Rectal smooth muscle tissue (tissue), 1 donor: ENCODE data around the gene PSMG3.
A peak's percentile ranks its signal among the peaks of the same experiment; 100 is the strongest.

Experiments
- H3K27ac ChIP-seq: one replicate; pipeline ENCODE4 v1.7.0; 2013; ENCODE audit warnings: low read depth, low read length, inconsistent platforms
- H3K27me3 ChIP-seq: one replicate; pipeline ENCODE4 v1.7.0; 2013; ENCODE audit warnings: low read length; ENCODE audit not compliant: control insufficient read depth, insufficient read depth
- H3K36me3 ChIP-seq: one replicate; pipeline ENCODE4 v1.7.0; 2013; ENCODE audit warnings: low read length; ENCODE audit not compliant: control insufficient read depth, insufficient read depth
- H3K4me1 ChIP-seq: one replicate; pipeline ENCODE4 v1.7.0; 2013; ENCODE audit warnings: low read length; ENCODE audit not compliant: control insufficient read depth, insufficient read depth
- H3K4me3 ChIP-seq: one replicate; pipeline ENCODE4 v1.7.0; 2013; ENCODE audit warnings: low read length
- H3K9ac ChIP-seq: one replicate; pipeline ENCODE4 v1.7.0; 2013; ENCODE audit warnings: low read length

PSMG3 gene, protein sequence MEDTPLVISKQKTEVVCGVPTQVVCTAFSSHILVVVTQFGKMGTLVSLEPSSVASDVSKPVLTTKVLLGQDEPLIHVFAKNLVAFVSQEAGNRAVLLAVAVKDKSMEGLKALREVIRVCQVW

DNA sequence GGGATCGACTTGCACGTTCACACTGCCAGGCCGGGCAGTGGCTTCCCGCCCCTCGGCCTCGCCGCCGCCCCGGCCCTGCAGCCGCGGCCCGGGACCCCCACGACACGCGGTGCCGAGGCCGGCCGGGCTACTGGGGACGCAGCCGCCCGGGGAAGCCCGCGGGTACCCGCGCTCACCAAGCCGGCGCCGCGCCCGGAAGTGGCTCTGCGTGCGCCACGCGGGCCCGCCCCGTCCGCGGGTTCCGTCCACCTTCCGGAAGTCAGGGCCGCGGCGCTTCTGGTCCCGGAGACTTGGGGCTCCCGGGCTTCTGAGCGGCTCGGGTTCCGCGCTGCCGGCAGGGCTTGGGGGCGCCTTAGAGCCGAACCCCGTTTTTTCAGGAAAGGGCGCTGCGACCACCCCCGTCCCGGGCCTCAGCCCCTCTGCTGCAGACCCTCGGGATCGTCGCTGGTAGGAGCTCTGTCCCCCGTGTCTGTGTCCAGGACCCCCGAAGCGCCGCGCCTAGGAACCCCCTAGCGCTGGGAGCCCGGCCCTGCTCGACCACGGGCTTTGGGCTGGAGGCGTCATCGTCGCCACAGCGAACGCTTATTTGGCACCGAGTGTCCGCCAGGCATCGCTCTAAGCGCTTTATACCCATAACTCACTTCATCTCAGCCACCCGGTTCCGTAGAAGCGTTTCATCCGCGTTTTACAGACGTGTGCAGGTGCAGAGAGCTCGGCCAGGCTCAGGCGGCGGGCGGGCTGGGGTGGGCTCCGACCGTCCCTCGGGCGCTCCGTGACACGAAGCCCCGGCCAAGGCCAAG, at the start of gene PSMG3:
Gene PSMG3 (minus strand): TSS at position 200 of the 800 bp plus-strand sequence. CDS start 693 bp downstream, outside the sequence.
- Histone ChIP-seq H3K4me1 (no peaks in the 10 kb centered on the region), H3K36me3 (no peaks in the 10 kb centered on the region), H3K27me3 (no peaks in the 10 kb centered on the region), H3K4me3 (peak within 1 kb of the TSS; percentile 96), H3K9ac (peak within 1 kb of the TSS; percentile 80), H3K27ac (peak within 1 kb of the TSS; percentile 92)

DNA sequence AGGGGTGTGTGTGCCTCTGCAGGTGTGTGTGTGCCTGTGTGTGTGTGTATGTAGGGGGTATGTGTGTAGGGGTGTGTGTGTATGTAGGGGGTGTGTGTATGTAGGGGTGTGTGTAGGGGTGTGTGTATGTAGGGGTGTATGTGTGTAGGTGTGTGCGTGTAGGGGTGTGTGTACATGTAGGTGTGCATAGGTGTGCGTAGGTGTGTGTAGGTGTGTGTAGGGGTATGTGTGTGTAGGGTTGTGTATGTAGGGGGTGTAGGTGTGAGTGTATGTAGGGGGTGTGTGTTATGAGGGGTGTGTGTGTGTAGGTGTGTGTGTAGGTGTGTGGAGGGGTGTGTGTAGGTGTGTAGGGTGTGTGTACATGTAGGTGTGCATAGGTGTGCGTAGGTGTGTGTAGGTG, 48.6 kb upstream of the PSMG3 start:
- no peaks in the 10 kb centered on the region for H3K27me3 ChIP-seq
- H3K9ac ChIP-seq: no peak overlapping the region
- H3K4me1 ChIP-seq: no peaks in the 10 kb centered on the region
- no peaks in the 10 kb centered on the region for H3K36me3 ChIP-seq
- no peak overlapping the region for H3K27ac ChIP-seq
- H3K4me3 ChIP-seq: no peak overlapping the region

DNA sequence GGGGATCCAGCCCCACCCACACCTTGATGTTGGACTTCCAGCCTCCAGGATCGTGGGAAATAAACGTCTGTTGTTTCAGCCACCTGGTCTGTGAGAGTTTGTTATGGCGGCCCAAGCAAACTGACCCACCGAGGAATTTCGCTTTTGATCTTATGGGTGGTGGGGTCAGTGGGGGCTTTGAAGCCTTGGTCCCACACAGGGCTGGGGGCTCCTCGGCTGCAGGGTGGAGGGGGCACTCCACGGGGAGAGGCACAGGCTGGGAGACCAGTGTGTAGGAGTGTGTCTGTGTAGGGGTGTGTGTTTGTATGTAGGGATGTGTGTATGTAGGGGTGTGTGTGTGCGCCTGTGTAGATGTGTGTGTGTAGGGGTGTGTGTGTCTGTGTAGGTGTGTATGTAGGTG, 48.1 kb upstream of the PSMG3 start:
- no peaks in the 10 kb centered on the region for H3K27me3 ChIP-seq
- no peaks in the 10 kb centered on the region for H3K36me3 ChIP-seq
- no peak overlapping the region for H3K9ac ChIP-seq
- no peak overlapping the region for H3K27ac ChIP-seq
- H3K4me1 ChIP-seq: no peaks in the 10 kb centered on the region
- no peak overlapping the region for H3K4me3 ChIP-seq

DNA sequence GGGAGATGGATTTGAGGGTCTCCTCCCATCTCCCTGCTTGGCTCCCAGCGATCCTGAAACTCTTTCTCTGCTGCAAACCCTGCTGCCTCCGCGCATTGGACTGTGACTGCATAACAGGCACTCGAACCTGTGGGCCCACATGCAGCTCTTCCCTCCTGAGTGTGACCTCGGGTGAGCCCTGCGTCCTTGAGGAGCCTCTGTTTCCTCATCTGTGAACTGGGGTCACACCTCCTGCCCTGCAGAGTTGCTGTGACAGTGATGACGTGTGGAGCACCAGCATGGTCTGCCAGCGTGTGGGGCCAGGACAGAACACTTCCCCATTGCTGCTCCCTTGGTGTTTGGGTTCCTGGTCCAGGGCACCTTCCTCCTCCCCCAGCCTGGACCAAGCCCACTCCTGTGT, 46.9 kb upstream of the PSMG3 start:
- no peaks in the 10 kb centered on the region for H3K27me3 ChIP-seq
- no peaks in the 10 kb centered on the region for H3K4me1 ChIP-seq
- no peak overlapping the region for H3K9ac ChIP-seq
- H3K36me3 ChIP-seq: no peaks in the 10 kb centered on the region
- no peak overlapping the region for H3K4me3 ChIP-seq
- H3K27ac ChIP-seq: no peak overlapping the region

DNA sequence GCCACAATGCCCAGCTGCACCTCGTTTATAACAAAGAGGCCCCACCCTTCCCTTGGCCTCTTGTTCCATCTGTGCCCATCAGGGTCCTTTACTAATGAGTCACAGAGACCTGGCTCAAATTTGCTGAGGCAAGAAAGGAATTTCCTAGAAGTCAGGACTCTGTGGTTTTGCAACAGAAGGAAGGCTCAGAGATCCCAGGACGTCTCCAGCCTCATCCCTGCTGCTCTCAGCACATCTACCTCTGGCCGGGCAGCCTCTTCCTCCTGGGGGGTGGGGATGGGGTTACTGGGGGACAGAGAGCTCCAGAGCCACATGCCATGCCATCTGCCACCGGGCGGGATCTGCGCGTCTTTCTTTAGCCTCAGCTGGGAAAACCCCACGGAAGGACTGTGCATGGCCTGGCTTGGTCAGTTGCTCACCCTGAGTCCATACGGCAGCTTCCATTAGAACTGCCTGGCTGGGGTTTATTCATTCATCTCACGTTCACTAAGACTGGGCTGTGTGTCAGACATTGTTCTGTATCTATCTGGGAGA, 41.9 kb upstream of the PSMG3 start:
- H3K27me3 ChIP-seq: no peaks in the 10 kb centered on the region
- H3K4me3 ChIP-seq: no peak overlapping the region
- H3K36me3 ChIP-seq: no peaks in the 10 kb centered on the region
- H3K27ac ChIP-seq: no peak overlapping the region
- H3K4me1 ChIP-seq: no peaks in the 10 kb centered on the region
- H3K9ac ChIP-seq: no peak overlapping the region

DNA sequence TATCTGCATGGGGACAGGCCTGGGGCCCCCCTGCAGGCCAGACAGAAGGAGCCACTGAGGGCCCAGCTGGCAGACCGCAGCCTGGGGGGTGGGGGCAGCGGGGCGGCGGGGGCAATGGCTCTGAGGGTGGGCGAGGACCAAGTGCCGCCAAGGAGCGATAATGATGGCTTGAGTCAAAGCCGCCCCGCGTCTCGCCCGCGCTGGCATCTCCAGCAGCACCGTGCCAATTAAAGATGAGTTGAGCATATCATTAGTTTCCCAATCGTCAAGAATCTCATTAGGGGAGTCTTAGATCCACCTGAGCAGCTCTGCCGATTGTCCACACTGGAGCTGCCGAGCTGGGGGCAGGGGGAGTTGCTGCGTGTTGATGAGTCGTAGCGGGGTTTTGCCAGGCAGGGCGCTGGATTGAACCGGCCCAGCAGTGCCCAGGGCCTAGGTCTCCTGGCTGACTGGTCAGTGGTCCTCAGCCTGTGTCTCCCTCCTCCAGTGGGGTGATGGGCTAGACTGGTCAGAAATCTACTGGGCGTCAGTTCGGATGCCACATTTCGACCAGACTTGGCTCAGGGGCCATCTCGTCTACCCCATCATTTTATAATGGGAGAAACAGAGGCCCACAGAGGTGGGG, 41.0 kb upstream of the PSMG3 start:
- H3K4me3 ChIP-seq: no peak overlapping the region
- H3K27ac ChIP-seq: no peak overlapping the region
- no peaks in the 10 kb centered on the region for H3K27me3 ChIP-seq
- no peaks in the 10 kb centered on the region for H3K36me3 ChIP-seq
- H3K9ac ChIP-seq: no peak overlapping the region
- H3K4me1 ChIP-seq: no peaks in the 10 kb centered on the region

DNA sequence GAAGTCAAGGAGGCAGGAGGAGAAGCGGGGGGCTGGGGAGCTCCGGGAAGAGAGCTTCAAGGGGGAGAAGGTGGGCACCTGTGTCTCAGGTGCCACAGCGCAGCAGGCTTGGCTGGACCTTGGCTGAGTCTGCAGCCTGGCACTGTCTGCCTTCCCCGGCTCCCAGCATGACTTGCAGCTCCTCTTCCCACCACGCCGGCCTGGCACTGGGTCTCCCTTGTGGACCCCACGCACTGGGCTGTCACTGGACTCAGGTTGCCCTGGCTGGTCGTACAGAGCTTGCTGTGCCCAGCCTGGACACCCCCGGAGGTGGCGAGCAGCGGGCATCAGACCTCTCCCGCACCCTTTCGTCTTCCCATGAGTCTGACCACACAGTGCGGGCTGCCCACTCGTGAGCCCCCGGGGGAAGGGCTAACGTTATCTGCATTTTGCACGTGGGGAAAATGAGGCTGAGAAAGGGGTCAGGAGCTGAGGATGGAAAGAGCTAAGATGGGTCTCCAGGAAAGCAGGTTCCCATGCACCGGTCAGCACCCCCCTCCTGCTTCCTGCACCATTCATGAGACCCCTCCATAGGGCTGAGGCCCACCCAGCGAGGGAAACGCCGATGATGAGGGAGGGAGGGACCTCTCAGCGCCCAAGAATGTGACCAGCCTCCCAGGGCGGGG, 40.3 kb upstream of the PSMG3 start:
- H3K27me3 ChIP-seq: no peaks in the 10 kb centered on the region
- no peaks in the 10 kb centered on the region for H3K4me1 ChIP-seq
- no peaks in the 10 kb centered on the region for H3K36me3 ChIP-seq
- H3K27ac ChIP-seq: no peak overlapping the region
- H3K9ac ChIP-seq: no peak overlapping the region
- H3K4me3 ChIP-seq: no peak overlapping the region

DNA sequence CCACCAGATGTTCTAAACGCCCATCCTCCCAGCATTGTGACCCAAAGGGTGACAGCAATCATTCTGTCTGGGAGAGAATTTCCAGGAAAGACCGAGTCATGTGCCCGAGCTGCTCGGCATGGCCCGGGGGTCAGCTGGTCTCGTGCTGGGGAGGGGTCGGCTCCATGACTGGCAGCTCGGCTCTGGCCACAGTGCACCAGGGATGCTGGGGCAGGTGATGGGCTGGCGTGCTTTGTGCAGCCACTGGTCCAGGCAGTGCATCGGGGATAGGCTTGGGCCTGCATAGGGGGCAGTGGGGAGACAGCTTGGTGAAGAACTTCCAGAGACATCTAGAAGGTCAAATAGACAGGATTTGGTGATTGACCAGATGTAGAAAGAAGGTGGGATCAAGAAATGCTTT, 39.2 kb upstream of the PSMG3 start:
- H3K27me3 ChIP-seq: no peaks in the 10 kb centered on the region
- H3K27ac ChIP-seq: no peak overlapping the region
- no peaks in the 10 kb centered on the region for H3K4me1 ChIP-seq
- no peaks in the 10 kb centered on the region for H3K36me3 ChIP-seq
- H3K4me3 ChIP-seq: no peak overlapping the region
- H3K9ac ChIP-seq: no peak overlapping the region

DNA sequence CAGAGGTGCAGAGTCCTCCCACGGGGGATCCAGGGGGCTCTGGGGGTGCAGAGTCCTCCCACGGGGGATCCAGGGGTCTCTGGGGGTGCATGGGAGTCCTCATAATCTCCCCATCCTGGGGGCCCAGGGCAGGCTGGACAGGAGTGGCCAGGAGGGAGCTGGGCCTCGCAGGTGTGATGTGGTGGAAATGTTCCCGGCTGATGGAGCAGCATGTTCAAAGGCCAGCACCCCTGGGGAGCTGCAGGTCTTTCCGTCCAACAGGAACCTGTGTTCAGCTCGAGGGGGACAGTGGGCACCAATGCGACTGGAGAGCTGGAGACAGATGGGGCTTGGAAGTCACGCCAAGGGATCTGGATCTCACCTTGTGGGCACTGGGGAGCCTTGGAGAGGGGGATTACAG, 38.5 kb upstream of the PSMG3 start:
- Histone ChIP-seq H3K27ac (no peak overlapping the region), H3K4me3 (no peak overlapping the region), H3K9ac (no peak overlapping the region), H3K36me3 (no peaks in the 10 kb centered on the region), H3K4me1 (no peaks in the 10 kb centered on the region), H3K27me3 (no peaks in the 10 kb centered on the region)

DNA sequence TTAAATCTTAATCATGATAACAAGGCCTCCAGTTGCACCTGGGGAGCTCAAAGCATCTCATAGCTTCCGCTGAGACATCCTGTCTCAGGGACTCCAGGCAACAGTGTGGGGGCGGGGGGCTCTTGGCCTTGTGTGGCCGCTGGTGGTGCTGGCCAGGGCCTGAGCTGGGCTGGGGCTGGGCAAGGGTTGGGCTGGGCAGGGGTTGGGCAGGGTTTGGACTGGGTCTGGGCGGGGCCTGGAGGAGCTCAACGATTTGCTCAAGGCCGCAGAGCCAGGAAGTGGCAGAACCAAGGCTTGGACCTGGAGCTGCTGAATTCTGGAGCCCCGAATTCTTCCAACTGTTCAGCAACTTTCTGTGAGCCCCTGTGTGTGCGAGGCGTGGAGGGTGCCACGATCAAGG, 37.9 kb upstream of the PSMG3 start:
- Histone ChIP-seq H3K4me3 (no peak overlapping the region), H3K27me3 (no peaks in the 10 kb centered on the region), H3K36me3 (no peaks in the 10 kb centered on the region), H3K9ac (no peak overlapping the region), H3K4me1 (no peaks in the 10 kb centered on the region), H3K27ac (no peak overlapping the region)

DNA sequence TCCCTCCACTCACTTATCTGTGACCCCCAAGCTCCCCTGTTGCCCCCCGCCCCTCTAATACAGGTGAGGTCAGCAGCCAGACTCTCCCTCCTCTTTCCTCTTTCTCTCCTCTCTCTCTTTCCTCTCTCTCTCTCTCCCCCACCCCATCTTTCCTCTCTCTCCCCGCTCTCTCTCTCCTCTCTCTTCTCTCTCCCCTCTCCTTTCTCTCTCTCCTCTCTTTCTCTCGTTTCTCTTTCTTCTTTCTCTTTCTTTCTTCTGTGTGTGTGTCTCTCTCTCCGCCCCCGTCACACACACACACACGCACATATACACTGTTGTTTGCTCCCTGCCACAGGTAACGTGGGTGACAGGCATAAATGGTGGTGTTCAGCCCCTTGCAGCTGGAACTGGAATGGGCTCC, 37.2 kb upstream of the PSMG3 start:
- Histone ChIP-seq H3K27me3 (no peaks in the 10 kb centered on the region), H3K4me1 (no peaks in the 10 kb centered on the region), H3K27ac (no peak overlapping the region), H3K4me3 (no peak overlapping the region), H3K36me3 (no peaks in the 10 kb centered on the region), H3K9ac (no peak overlapping the region)

DNA sequence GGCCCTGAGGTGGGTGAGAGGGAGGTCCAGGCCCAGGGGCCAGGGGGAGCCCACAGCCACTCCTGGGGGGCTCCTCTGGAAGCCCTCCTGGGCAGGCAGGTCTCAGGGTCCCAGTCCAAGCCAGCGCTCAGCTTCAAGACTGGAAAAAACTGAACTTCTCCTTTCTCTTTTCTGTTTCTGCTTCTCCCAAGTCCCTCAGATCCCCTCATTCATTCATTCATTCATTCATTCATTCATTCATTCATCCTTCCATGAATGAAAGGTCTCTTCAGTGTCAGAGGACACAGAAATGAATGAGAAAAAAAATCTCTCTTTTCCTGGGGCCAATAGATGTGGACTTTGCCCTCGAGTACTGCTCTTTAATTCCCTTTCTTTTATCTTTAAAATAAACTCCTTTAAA, 34.6 kb upstream of the PSMG3 start:
- H3K27ac ChIP-seq: no peak overlapping the region
- H3K36me3 ChIP-seq: no peaks in the 10 kb centered on the region
- H3K9ac ChIP-seq: no peak overlapping the region
- no peak overlapping the region for H3K4me3 ChIP-seq
- no peaks in the 10 kb centered on the region for H3K4me1 ChIP-seq
- no peaks in the 10 kb centered on the region for H3K27me3 ChIP-seq
